ENCODE measurements around the gene CCDC6. TPM values are rescaled to one million over a fixed set of nuclear protein-coding genes. Genes with fewer than 3 reads are reported as not detected.

The CCDC6 gene
- total RNA-seq, 1 experiment from 2014 or later = 58.4 TPM

GRCh38 chr10:59880019-59880717, 26.2 kb downstream of the CCDC6 start:
- Histone ChIP-seq H3K4me2 (ENCODE audit: insufficient read depth, insufficient read length, low read length) (no peak overlapping the region), H3K14ac (ENCODE audit: insufficient read depth, low read length) (no peak overlapping the region), H2AFZ (ENCODE audit: low read length) (no peak overlapping the region), H2BK120ac (ENCODE audit: low read depth, low read length, poor library complexity, severe bottlenecking) (no peak overlapping the region), H3K4ac (ENCODE audit: low read depth, low read length) (no peak overlapping the region), H3K9ac (ENCODE audit: extremely low read depth, insufficient read length, low read length) (no peak overlapping the region), H3K9me3 (ENCODE audit: control insufficient read depth, low read depth, low read length) (no peaks in the 10 kb centered on the region), H3K27ac (ENCODE audit: insufficient read length, low read depth, low read length) (no peak overlapping the region), H4K8ac (replicated peaks; ENCODE audit: insufficient read length, low read depth, low read length) (no peak overlapping the region), H4K5ac (ENCODE audit: insufficient read length, low read depth, low read length) (no peak overlapping the region), H2BK12ac (ENCODE audit: insufficient read length, low read depth, low read length) (no peak overlapping the region), H4K20me1 (ENCODE audit: control insufficient read depth, insufficient read depth, insufficient read length) (no peaks in the 10 kb centered on the region), H2AK5ac (ENCODE audit: insufficient read length, low read length) (no peak overlapping the region), H3K27me3 (ENCODE audit: insufficient read depth, low read length) (no peaks in the 10 kb centered on the region), H3K4me1 (ENCODE audit: insufficient read depth, low read length) (peaks cover 6% of the 10 kb centered on the region; the same call in 1 of the 2 replicates), H3K56ac (ENCODE audit: insufficient read length, low read depth, low read length) (no peak overlapping the region), H2BK20ac (ENCODE audit: low read depth, low read length, poor library complexity, severe bottlenecking) (no peak overlapping the region), H4K91ac (ENCODE audit: insufficient read length, low read depth, low read length) (no peak overlapping the region), H3K23me2 (ENCODE audit: insufficient read length, low read depth, low read length, poor library complexity, severe bottlenecking) (no peaks in the 10 kb centered on the region), H3K79me1 (ENCODE audit: insufficient read depth, low read depth, low read length, poor library complexity, severe bottlenecking) (peaks cover 11% of the 10 kb centered on the region), H3K79me2 (ENCODE audit: insufficient read depth, low read length) (peaks cover 43% of the 10 kb centered on the region), H3T11ph (ENCODE audit: low read length) (no peak overlapping the region), H3K23ac (ENCODE audit: insufficient read length, low read depth, low read length) (no peak overlapping the region), H2BK15ac (ENCODE audit: low read depth, low read length) (no peak overlapping the region), H3K18ac (ENCODE audit: insufficient read length, low read depth, low read length) (no peak overlapping the region), H2BK5ac (ENCODE audit: insufficient read length, low read length) (no peak overlapping the region)
- DNase-seq = no peak
- Mint-ChIP-seq H3K36me3 (ENCODE audit: insufficient read depth in 1 of 3, low read depth in 3 of 3) (no peaks in the 10 kb centered on the region; a peak in 1 of 7 replicates), H3K9me3 (no peaks in the 10 kb centered on the region), H3K27me3 (ENCODE audit: low read depth) (no peaks in the 10 kb centered on the region), H3K27ac (peak overlapping the region in 1 of 3 experiments; percentile 51; a peak in 1 of 7 replicates), H3K4me1 (peaks cover 55 to 61% of the 10 kb centered on the region in 2 experiments), H3K4me3 (no peak overlapping the region)
- WGBS (ENCODE audit: extremely low coverage, insufficient read length, low lambda C conversion rate) = no CpG with 5 or more reads among the region's 6 CpGs
- no peak for TF ChIP-seq CTCF (conservative IDR thresholded peaks at IDR 0.05)
